ENCODE measurements around the gene PODNL1.

DNA sequence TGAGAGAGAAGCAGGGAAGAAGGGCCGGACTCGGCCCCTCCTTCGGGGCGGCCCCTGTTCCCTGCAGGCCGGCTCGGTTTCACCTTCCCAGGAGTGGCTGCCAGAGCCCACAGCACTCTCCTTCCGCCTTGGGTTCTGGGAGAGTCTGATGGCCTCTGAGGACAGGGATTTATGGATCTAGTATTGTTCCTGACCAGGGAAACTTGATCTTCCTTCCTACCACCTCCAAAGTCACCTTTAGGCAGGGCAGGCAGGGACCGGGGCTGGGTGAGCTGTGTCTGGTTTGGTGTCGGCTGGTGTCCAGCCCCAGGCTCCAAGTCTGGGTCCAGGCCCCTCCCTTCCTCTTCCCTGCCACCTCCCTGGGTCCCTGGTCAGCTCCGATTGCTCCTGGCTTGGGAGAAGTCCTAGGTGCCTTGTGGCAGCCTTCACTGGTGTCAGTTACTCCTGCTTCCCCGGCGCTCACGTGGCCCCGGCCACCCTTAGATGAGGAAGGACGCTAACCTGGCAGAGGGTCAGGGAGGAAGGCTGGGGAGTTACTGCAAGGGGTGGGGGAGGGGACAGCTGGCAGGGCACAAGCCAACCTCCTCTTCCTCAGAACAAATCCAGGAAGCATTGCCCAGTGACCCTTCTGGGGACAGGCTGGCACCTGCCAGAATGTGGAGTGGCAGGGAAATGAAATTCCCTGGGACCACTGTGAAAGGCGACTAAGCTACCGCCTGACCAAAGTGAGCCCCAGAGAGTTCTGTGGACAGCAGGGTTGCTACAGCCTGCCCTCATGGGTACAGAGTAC, 49.1 kb upstream of the PODNL1 start:
- TF ChIP-seq EZH2 (IDR thresholded peaks at IDR 0.05; ENCODE audit: low read length, missing control alignments): no peak
- TF ChIP-seq, protein P1, sequence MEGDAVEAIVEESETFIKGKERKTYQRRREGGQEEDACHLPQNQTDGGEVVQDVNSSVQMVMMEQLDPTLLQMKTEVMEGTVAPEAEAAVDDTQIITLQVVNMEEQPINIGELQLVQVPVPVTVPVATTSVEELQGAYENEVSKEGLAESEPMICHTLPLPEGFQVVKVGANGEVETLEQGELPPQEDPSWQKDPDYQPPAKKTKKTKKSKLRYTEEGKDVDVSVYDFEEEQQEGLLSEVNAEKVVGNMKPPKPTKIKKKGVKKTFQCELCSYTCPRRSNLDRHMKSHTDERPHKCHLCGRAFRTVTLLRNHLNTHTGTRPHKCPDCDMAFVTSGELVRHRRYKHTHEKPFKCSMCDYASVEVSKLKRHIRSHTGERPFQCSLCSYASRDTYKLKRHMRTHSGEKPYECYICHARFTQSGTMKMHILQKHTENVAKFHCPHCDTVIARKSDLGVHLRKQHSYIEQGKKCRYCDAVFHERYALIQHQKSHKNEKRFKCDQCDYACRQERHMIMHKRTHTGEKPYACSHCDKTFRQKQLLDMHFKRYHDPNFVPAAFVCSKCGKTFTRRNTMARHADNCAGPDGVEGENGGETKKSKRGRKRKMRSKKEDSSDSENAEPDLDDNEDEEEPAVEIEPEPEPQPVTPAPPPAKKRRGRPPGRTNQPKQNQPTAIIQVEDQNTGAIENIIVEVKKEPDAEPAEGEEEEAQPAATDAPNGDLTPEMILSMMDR (conservative IDR thresholded peaks at IDR 0.05 in 1 of 2, IDR thresholded peaks at IDR 0.05 in 1 of 2; ENCODE audit: low read depth in 1 of 2, low read length in 2 of 2): no peak

Data from fibroblast of lung (primary cell).